DND-41 (cell line): Measurements from ENCODE around the gene KCND3.

Source experiments
- ATAC-seq: fragments of 200-7000 bp; cut with Tn5 transposase; 3 replicates; pipeline ENCODE4 v1.9.1; 2021; ENCODE audit warnings: low read depth; ENCODE audit not compliant: insufficient read depth
- DNase-seq: peaks from one replicate; pipeline ENCODE4 v3.0.0-alpha.2; 2020
- H2AFZ ChIP-seq: 2 replicates; pipeline ENCODE4 v1.6.0; 2012; ENCODE audit warnings: low read depth, low read length
- H3K27ac ChIP-seq: 2 replicates; pipeline ENCODE4 v1.5.1; 2012; ENCODE audit warnings: low read length, inconsistent platforms
- H3K27me3 ChIP-seq: fragments of 200-600 bp; sonication (generic); 2 replicates; pipeline ENCODE4 v1.6.0; 2012; ENCODE audit warnings: low read length, mild to moderate bottlenecking, inconsistent platforms; ENCODE audit not compliant: insufficient read depth, poor library complexity
- H3K36me3 ChIP-seq: 2 replicates; pipeline ENCODE4 v1.5.1; 2012; ENCODE audit warnings: low read length, inconsistent platforms; ENCODE audit not compliant: insufficient read depth
- H3K4me1 ChIP-seq: 2 replicates; pipeline ENCODE4 v1.5.1; 2012; ENCODE audit warnings: mild to moderate bottlenecking, low read length; ENCODE audit not compliant: insufficient read depth
- H3K4me2 ChIP-seq: 2 replicates; pipeline ENCODE4 v1.6.0; 2012; ENCODE audit warnings: mild to moderate bottlenecking, moderate library complexity, low read length, inconsistent platforms; ENCODE audit not compliant: insufficient read depth
- H3K4me3 ChIP-seq, 2 experiments: fragments of 200-600 bp in 1 of 2; shearing (Covaris generic) in 1 of 2; 2 replicates each; pipeline ENCODE4 v1.5.1; 2012 to 2016; ENCODE audit warnings: inconsistent platforms in 2 of 2, low read length in 2 of 2, mild to moderate bottlenecking in 2 of 2, low read depth in 1 of 2, moderate library complexity in 1 of 2
- H3K79me2 ChIP-seq: 2 replicates; pipeline ENCODE4 v1.6.0; 2012; ENCODE audit warnings: low read length, inconsistent platforms; ENCODE audit not compliant: insufficient read depth
- H3K9ac ChIP-seq: 2 replicates; pipeline ENCODE4 v1.6.0; 2012; ENCODE audit warnings: low read depth, mild to moderate bottlenecking, inconsistent platforms, low read length, moderate library complexity
- H3K9me3 ChIP-seq: 2 replicates; pipeline ENCODE4 v1.5.1; 2012; ENCODE audit warnings: low read length, moderate library complexity, mild to moderate bottlenecking, inconsistent platforms; ENCODE audit not compliant: insufficient read depth, severe bottlenecking
- H4K20me1 ChIP-seq: 2 replicates; pipeline ENCODE4 v1.6.0; 2012; ENCODE audit warnings: low read length; ENCODE audit not compliant: insufficient read depth
- EZH2 ChIP-seq: IDR thresholded peaks from 3 replicates; pipeline ENCODE4 v1.6.1; 2012; ENCODE audit warnings: borderline replicate concordance, low read depth, mild to moderate bottlenecking, moderate library complexity, low read length, inconsistent platforms; ENCODE audit not compliant: severe bottlenecking
- TF ChIP-seq, protein P1 (sequence below): IDR thresholded peaks from 2 replicates; pipeline ENCODE4 v1.5.1; 2012; ENCODE audit warnings: borderline replicate concordance, low read length, moderate library complexity, mild to moderate bottlenecking; ENCODE audit not compliant: poor library complexity, severe bottlenecking; ENCODE audit errors: extremely low read depth

Gene KCND3

GRCh38 chr1:111795401-111795800 is 194.1 kb downstream of the KCND3 start:
- Histone ChIP-seq H4K20me1 (no peaks in the 10 kb centered on the region), H3K36me3 (no peaks in the 10 kb centered on the region), H3K9ac (no peak overlapping the region), H2AFZ (no peak overlapping the region), H3K27ac (no peak overlapping the region), H3K4me2 (no peak overlapping the region), H3K27me3 (peaks cover 14% of the 10 kb centered on the region), H3K79me2 (no peaks in the 10 kb centered on the region), H3K4me3 (no peak overlapping the region), H3K4me1 (no peaks in the 10 kb centered on the region), H3K9me3 (no peaks in the 10 kb centered on the region)
- ATAC-seq (no peak), DNase-seq (no peak)
- TF ChIP-seq, protein P1, sequence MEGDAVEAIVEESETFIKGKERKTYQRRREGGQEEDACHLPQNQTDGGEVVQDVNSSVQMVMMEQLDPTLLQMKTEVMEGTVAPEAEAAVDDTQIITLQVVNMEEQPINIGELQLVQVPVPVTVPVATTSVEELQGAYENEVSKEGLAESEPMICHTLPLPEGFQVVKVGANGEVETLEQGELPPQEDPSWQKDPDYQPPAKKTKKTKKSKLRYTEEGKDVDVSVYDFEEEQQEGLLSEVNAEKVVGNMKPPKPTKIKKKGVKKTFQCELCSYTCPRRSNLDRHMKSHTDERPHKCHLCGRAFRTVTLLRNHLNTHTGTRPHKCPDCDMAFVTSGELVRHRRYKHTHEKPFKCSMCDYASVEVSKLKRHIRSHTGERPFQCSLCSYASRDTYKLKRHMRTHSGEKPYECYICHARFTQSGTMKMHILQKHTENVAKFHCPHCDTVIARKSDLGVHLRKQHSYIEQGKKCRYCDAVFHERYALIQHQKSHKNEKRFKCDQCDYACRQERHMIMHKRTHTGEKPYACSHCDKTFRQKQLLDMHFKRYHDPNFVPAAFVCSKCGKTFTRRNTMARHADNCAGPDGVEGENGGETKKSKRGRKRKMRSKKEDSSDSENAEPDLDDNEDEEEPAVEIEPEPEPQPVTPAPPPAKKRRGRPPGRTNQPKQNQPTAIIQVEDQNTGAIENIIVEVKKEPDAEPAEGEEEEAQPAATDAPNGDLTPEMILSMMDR = no peak
- no peak for TF ChIP-seq EZH2

DNA sequence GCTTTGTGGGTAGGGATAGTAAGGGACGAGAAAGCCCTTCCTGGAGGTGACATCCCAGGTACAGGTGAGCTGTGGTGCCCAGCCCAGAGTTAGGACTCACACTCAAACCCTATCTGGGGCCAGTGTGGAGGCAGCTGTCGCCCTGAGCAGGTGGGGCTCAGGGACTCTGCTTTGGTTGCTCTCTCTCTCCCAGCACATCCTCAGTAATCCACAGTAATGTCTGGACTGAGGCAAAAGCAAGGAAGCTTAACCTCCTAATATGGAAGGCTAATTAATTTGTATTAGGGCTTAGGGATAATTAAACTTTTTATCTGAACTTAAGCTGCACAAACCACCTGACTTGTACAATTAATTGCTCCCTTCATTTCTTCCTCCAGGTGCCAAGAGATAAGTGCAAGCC is 195.5 kb downstream of the KCND3 start:
- H3K4me1 ChIP-seq = no peaks in the 10 kb centered on the region
- H3K4me3 ChIP-seq = no peak overlapping the region
- H3K27ac ChIP-seq = no peak overlapping the region
- no peaks in the 10 kb centered on the region for H3K36me3 ChIP-seq
- TF ChIP-seq, protein P1 = no peak
- no peak for TF ChIP-seq EZH2
- no peak overlapping the region for H2AFZ ChIP-seq
- no peak overlapping the region for H3K4me2 ChIP-seq
- ATAC-seq = no peak
- H3K27me3 ChIP-seq = peaks cover 14% of the 10 kb centered on the region
- no peaks in the 10 kb centered on the region for H4K20me1 ChIP-seq
- no peak for DNase-seq
- no peaks in the 10 kb centered on the region for H3K9me3 ChIP-seq
- no peak overlapping the region for H3K9ac ChIP-seq
- no peaks in the 10 kb centered on the region for H3K79me2 ChIP-seq

DNA sequence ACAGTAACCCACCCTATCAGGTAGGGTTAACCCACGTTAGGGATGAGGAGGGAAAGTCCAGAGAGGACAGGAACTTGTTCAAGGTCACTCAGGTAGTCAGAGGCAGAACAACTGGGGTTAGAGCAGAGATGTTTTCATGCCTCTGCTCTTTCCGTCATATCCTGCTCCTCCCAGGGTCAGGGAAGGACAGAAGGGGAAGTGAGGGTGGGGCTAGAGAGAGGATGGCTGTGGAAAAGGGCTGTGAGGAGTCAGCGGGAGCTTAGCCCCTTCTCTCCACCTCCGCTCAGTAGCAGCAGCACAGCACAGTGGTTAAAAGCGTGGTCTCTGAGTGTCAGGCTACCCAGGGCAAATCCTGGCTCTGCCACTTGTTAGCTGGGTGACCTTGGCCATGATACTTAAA is 197.2 kb downstream of the KCND3 start:
- H3K27me3 ChIP-seq = peaks cover 22% of the 10 kb centered on the region
- H3K9ac ChIP-seq = no peak overlapping the region
- DNase-seq = no peak
- no peaks in the 10 kb centered on the region for H3K79me2 ChIP-seq
- no peak for TF ChIP-seq EZH2
- TF ChIP-seq, protein P1 = no peak
- H3K9me3 ChIP-seq = no peaks in the 10 kb centered on the region
- no peak overlapping the region for H2AFZ ChIP-seq
- H3K36me3 ChIP-seq = no peaks in the 10 kb centered on the region
- ATAC-seq = no peak
- H3K27ac ChIP-seq = no peak overlapping the region
- H3K4me3 ChIP-seq = no peak overlapping the region
- no peaks in the 10 kb centered on the region for H4K20me1 ChIP-seq
- no peak overlapping the region for H3K4me2 ChIP-seq
- no peaks in the 10 kb centered on the region for H3K4me1 ChIP-seq

DNA sequence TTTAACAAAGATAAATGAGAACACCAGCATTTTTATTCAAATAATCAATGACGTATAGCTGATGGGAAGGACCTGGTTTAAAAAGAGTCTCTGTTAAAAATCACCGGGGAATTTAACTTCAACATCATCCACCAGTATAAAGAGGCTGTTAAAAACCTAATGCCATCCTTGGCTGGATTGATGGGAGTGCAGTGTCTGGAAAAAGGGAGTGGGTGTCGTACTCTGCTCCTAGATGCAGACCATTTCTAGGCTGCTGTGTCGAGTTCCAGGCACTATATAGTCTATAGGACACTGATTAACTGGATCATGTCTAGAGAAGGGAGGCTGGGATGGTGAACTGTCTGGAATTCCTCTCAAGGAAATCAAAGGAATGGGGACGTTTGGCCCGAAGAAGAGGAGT is 197.7 kb downstream of the KCND3 start:
- H3K27ac ChIP-seq = no peak overlapping the region
- no peak overlapping the region for H3K4me2 ChIP-seq
- ATAC-seq = no peak
- H3K36me3 ChIP-seq = no peaks in the 10 kb centered on the region
- H3K9ac ChIP-seq = no peak overlapping the region
- no peak overlapping the region for H3K4me3 ChIP-seq
- no peaks in the 10 kb centered on the region for H4K20me1 ChIP-seq
- no peak overlapping the region for H2AFZ ChIP-seq
- H3K27me3 ChIP-seq = peaks cover 23% of the 10 kb centered on the region
- H3K4me1 ChIP-seq = no peaks in the 10 kb centered on the region
- DNase-seq = no peak
- H3K79me2 ChIP-seq = no peaks in the 10 kb centered on the region
- TF ChIP-seq EZH2 = no peak
- TF ChIP-seq, protein P1 = no peak
- no peaks in the 10 kb centered on the region for H3K9me3 ChIP-seq
